H1 (cell line): ENCODE results near the gene CBLL1. TPM values are rescaled to one million over a fixed set of nuclear protein-coding genes. Genes with fewer than 3 reads are reported as not detected.

Source experiments
- CTCF ChIA-PET: fragments of 300-600 bp; sonication (Branson Sonifier 250); formaldehyde crosslinking; loops from one replicate; lab custom pipeline; 2021; ENCODE audit not compliant: partially characterized antibody; lab: Charles Lee
- POLR2A ChIA-PET: fragments of 300-600 bp; sonication (Branson Sonifier 250); formaldehyde crosslinking; loops from one replicate; lab custom pipeline; 2021; ENCODE audit warnings: inconsistent platforms; ENCODE audit not compliant: partially characterized antibody; lab: Charles Lee
- DNase-seq, 2 experiments: peaks; one replicate each; pipeline versions ENCODE4 v3.0.0 to v3.0.0-alpha.2; 2010 to 2022; ENCODE audit warnings: low spot score in 2 of 2, low read depth in 1 of 2, mixed read lengths in 1 of 2
- FAIRE-seq: peaks from 2 replicates; lab custom pipeline; 2011; peaks lifted over from hg19 to GRCh38; lab: Jason Lieb, UNC
- H2AFZ ChIP-seq: 2 replicates; pipeline ENCODE4 v1.8.1; 2012; ENCODE audit warnings: low read length, inconsistent platforms
- H2AK5ac ChIP-seq: 2 replicates; pipeline ENCODE4 v1.6.1; 2013; ENCODE audit warnings: low read depth, low read length
- H2BK120ac ChIP-seq: replicated peaks from 2 replicates; pipeline ENCODE3; 2013; ENCODE audit warnings: low read depth, low read length, inconsistent platforms
- H2BK12ac ChIP-seq: 2 replicates; pipeline ENCODE4 v1.6.1; 2013; ENCODE audit warnings: low read depth, low read length
- H2BK15ac ChIP-seq: 2 replicates; pipeline ENCODE4 v1.6.1; 2013; ENCODE audit warnings: low read length
- H2BK20ac ChIP-seq: 2 replicates; pipeline ENCODE4 v1.6.1; 2013; ENCODE audit warnings: low read length
- H2BK5ac ChIP-seq: 2 replicates; pipeline ENCODE4 v1.6.1; 2013; ENCODE audit warnings: low read depth, low read length
- H3K14ac ChIP-seq: 2 replicates; pipeline ENCODE4 v1.6.1; 2013; ENCODE audit warnings: inconsistent platforms; ENCODE audit not compliant: insufficient read length
- H3K18ac ChIP-seq: 2 replicates; pipeline ENCODE4 v1.6.1; 2013; ENCODE audit warnings: low read length; ENCODE audit errors: extremely low read depth
- H3K23ac ChIP-seq: 2 replicates; pipeline ENCODE4 v1.6.1; 2013; ENCODE audit warnings: inconsistent platforms; ENCODE audit not compliant: insufficient read length
- H3K23me2 ChIP-seq: 2 replicates; pipeline ENCODE4 v1.6.1; 2013; ENCODE audit warnings: low read depth, low read length
- H3K27ac ChIP-seq: 2 replicates; pipeline ENCODE4 v1.6.1; 2011; ENCODE audit warnings: low read depth, low read length, inconsistent platforms
- H3K27me3 ChIP-seq, 4 experiments: replicated peaks in 1 of 4; 1 replicate in 1 of 4; 2 replicates in 3 of 4; pipeline versions ENCODE4 v1.6.1 to v1.8.1; 2011 to 2013; ENCODE audit warnings: low read length in 3 of 4, mild to moderate bottlenecking in 3 of 4, inconsistent platforms in 2 of 4, mixed read lengths in 2 of 4, moderate library complexity in 1 of 4; ENCODE audit not compliant: control insufficient read depth in 3 of 4, insufficient read depth in 3 of 4; ENCODE audit errors: extremely low read depth in 1 of 4
- H3K36me3 ChIP-seq, 4 experiments: 2 replicates each; pipeline versions ENCODE4 v1.6.1 to v1.8.1; 2011 to 2013; ENCODE audit warnings: mild to moderate bottlenecking in 4 of 4, low read length in 3 of 4, moderate library complexity in 2 of 4, control low read depth in 1 of 4, inconsistent platforms in 1 of 4; ENCODE audit not compliant: insufficient read depth in 4 of 4, control insufficient read depth in 2 of 4
- H3K4ac ChIP-seq: replicated peaks from 2 replicates; pipeline ENCODE3; 2013; ENCODE audit warnings: low read length, low read depth, mixed read lengths, inconsistent platforms; ENCODE audit not compliant: insufficient read length
- H3K4me1 ChIP-seq, 4 experiments: replicated peaks in 1 of 4; 1 replicate in 1 of 4; 2 replicates in 3 of 4; pipeline versions ENCODE4 v1.6.1 to v1.8.1; 2011 to 2013; ENCODE audit warnings: low read length in 3 of 4, inconsistent platforms in 2 of 4, mixed read lengths in 1 of 4; ENCODE audit not compliant: insufficient read depth in 4 of 4, control insufficient read depth in 3 of 4
- H3K4me2 ChIP-seq, 2 experiments: 2 replicates each; pipeline versions ENCODE4 v1.6.1 to v1.8.1; 2011 to 2013; ENCODE audit warnings: low read depth in 2 of 2, low read length in 2 of 2, control low read depth in 1 of 2, inconsistent platforms in 1 of 2, mild to moderate bottlenecking in 1 of 2; ENCODE audit not compliant: insufficient read depth in 1 of 2
- H3K4me3 ChIP-seq, 4 experiments: fragments of 200-600, 300-600 bp in 1 of 4; sonication (generic), shearing (Covaris generic), sonication (Bioruptor Twin) in 1 of 4; 2 replicates each; pipeline versions ENCODE4 v1.5.1 to v1.8.1; 2011 to 2016; ENCODE audit warnings: low read length in 4 of 4, low read depth in 3 of 4, control low read depth in 2 of 4, inconsistent platforms in 2 of 4, mild to moderate bottlenecking in 2 of 4, mixed read lengths in 1 of 4, moderate library complexity in 1 of 4; ENCODE audit not compliant: insufficient read depth in 2 of 4; ENCODE audit errors: extremely low read depth in 1 of 4
- H3K56ac ChIP-seq: replicated peaks from 2 replicates; pipeline ENCODE3; 2013; ENCODE audit warnings: low read depth, mild to moderate bottlenecking, mixed read lengths, low read length, inconsistent platforms; ENCODE audit not compliant: insufficient read length
- H3K79me1 ChIP-seq: 2 replicates; pipeline ENCODE4 v1.6.1; 2013; ENCODE audit warnings: low read depth, low read length, control low read depth
- H3K79me2 ChIP-seq, 2 experiments: 2 replicates each; pipeline versions ENCODE4 v1.6.1 to v1.8.1; 2012 to 2013; ENCODE audit warnings: low read length in 2 of 2, mild to moderate bottlenecking in 2 of 2, inconsistent platforms in 1 of 2; ENCODE audit not compliant: insufficient read depth in 2 of 2, control insufficient read depth in 1 of 2
- H3K9ac ChIP-seq, 4 experiments: replicated peaks in 1 of 4; 1 replicate in 1 of 4; 2 replicates in 3 of 4; pipeline versions ENCODE4 v1.6.1 to v1.8.1; 2011 to 2013; ENCODE audit warnings: low read depth in 3 of 4, low read length in 3 of 4, control low read depth in 2 of 4, mild to moderate bottlenecking in 2 of 4, moderate library complexity in 2 of 4, inconsistent platforms in 1 of 4; ENCODE audit errors: extremely low read depth in 1 of 4
- H3K9me3 ChIP-seq, 2 experiments: 2 replicates each; pipeline versions ENCODE4 v1.6.1 to v1.8.1; 2012 to 2013; ENCODE audit warnings: mild to moderate bottlenecking in 2 of 2, moderate library complexity in 2 of 2, control low read depth in 1 of 2, inconsistent platforms in 1 of 2, low read depth in 1 of 2, low read length in 1 of 2, mixed read lengths in 1 of 2; ENCODE audit not compliant: insufficient read depth in 2 of 2
- H4K20me1 ChIP-seq, 2 experiments: replicated peaks in 1 of 2; 2 replicates each; pipeline versions ENCODE3 to v1.8.1; 2011 to 2013; ENCODE audit warnings: inconsistent platforms in 2 of 2, low read length in 2 of 2, mild to moderate bottlenecking in 1 of 2; ENCODE audit not compliant: insufficient read depth in 2 of 2, control insufficient read depth in 1 of 2
- H4K5ac ChIP-seq: 2 replicates; pipeline ENCODE4 v1.6.1; 2013; ENCODE audit warnings: low read length, low read depth, mixed read lengths, inconsistent platforms; ENCODE audit not compliant: insufficient read length
- H4K8ac ChIP-seq: 2 replicates; pipeline ENCODE4 v1.8.0; 2013; ENCODE audit warnings: mild to moderate bottlenecking, moderate library complexity, low read length, inconsistent platforms; ENCODE audit not compliant: insufficient read depth; ENCODE audit errors: extremely low read depth
- H4K91ac ChIP-seq: replicated peaks from 2 replicates; pipeline ENCODE3; 2013; ENCODE audit warnings: low read length, mixed read lengths, inconsistent platforms; ENCODE audit not compliant: insufficient read length
- BRCA1 ChIP-seq: IDR thresholded peaks from 2 replicates; pipeline ENCODE4 v1.6.1; 2012; ENCODE audit warnings: low read depth, low read length, improper control_type of control experiment
- CBX8 ChIP-seq: fragments of 300-800, 300-1000 bp; sonication (generic); IDR thresholded peaks from 2 replicates; pipeline ENCODE4 v1.7.1; 2016; ENCODE audit warnings: low read depth, low read length, borderline replicate concordance
- CREB1 ChIP-seq: IDR thresholded peaks from 2 replicates; pipeline ENCODE4 v1.6.1; 2012; ENCODE audit warnings: inconsistent platforms
- EGR1 ChIP-seq: IDR thresholded peaks from 2 replicates; pipeline ENCODE4 v1.6.1; 2011; ENCODE audit warnings: low read depth, low read length, borderline replicate concordance
- HDAC6 ChIP-seq: IDR thresholded peaks from one replicate; pipeline ENCODE4 v1.7.1; 2012; ENCODE audit warnings: low read depth, mild to moderate bottlenecking, inconsistent platforms, low read length, moderate library complexity
- KDM5A ChIP-seq: fragments of 200-600 bp; IDR thresholded peaks from 2 replicates; pipeline ENCODE4 v1.7.1; 2012; ENCODE audit warnings: mild to moderate bottlenecking, low read length, inconsistent platforms, mixed read lengths
- POLR2A ChIP-seq, 2 experiments: IDR thresholded peaks; 1 replicate in 1 of 2; 2 replicates in 1 of 2; pipeline ENCODE4 v1.6.1; 2011; ENCODE audit warnings: low read depth in 2 of 2, low read length in 2 of 2, mild to moderate bottlenecking in 2 of 2; ENCODE audit errors: control extremely low read depth in 1 of 2
- RXRA ChIP-seq: IDR thresholded peaks from 2 replicates; pipeline ENCODE4 v1.6.1; 2011; ENCODE audit warnings: low read depth, mild to moderate bottlenecking, low read length, moderate library complexity; ENCODE audit not compliant: insufficient read depth
- SIX5 ChIP-seq: IDR thresholded peaks from 2 replicates; pipeline ENCODE4 v1.6.1; 2011; ENCODE audit warnings: mild to moderate bottlenecking, low read depth, low read length
- TBP ChIP-seq: IDR thresholded peaks from 2 replicates; pipeline ENCODE4 v1.6.1; 2011; ENCODE audit warnings: low read depth, low read length, improper control_type of control experiment
- TCF12 ChIP-seq: IDR thresholded peaks from 2 replicates; pipeline ENCODE4 v1.6.1; 2011; ENCODE audit warnings: low read depth, mild to moderate bottlenecking, low read length
- YY1 ChIP-seq: IDR thresholded peaks from 2 replicates; pipeline ENCODE4 v1.6.1; 2011; ENCODE audit warnings: low read depth, mild to moderate bottlenecking, low read length
- WGBS, 2 experiments: shearing (Covaris generic) in 1 of 2; methylation state at CpG; one replicate each; pipeline versions ENCODE4 v1.1.6 to v1.1.7; 2013 to 2015; ENCODE audit warnings: low lambda C conversion rate in 2 of 2, mixed read lengths in 2 of 2, inconsistent platforms in 1 of 2, low coverage in 1 of 2, missing lambda C conversion rate in 1 of 2; ENCODE audit not compliant: insufficient replicate concordance in 2 of 2, insufficient coverage in 1 of 2, insufficient read length in 1 of 2; ENCODE audit errors: extremely low coverage in 1 of 2, missing lambda C conversion rate in 1 of 2; 5-methylcytosine and 5-hydroxymethylcytosine counted together
- polyA plus RNA-seq, 7 experiments: library from polyadenylated mRNA; depleted of rRNA in 3 of 7; stranded (reverse) in 5 of 7; unstranded in 2 of 7; fragments of >200 nt in 5 of 7; fragments of 200-250 nt in 2 of 7; gene quantifications; 1 replicate in 5 of 7; 2 replicates in 1 of 7; 4 replicates in 1 of 7; pipeline versions ENCODE4 v1.2.1 to v1.2.3, GENCODE V29; 2011 to 2013; ENCODE audit warnings: missing spikeins in 2 of 7, mixed read lengths in 2 of 7
- total RNA-seq: library from RNA; stranded (reverse); fragmentation: NEBNext Ultra II Directional; extraction: Animal tissue kit (Norgen Biotek cat#: 25700); gene quantifications from 2 replicates; pipeline ENCODE4 v1.2.1, GENCODE V29; 2021
- TF ChIP-seq, protein P1 (sequence below), 3 experiments: IDR thresholded peaks; 1 replicate in 2 of 3; 2 replicates in 1 of 3; pipeline versions ENCODE4 v1.5.1 to v1.6.1; 2011; ENCODE audit warnings: low read length in 3 of 3, mild to moderate bottlenecking in 3 of 3, inconsistent platforms in 2 of 3, low read depth in 1 of 3, moderate library complexity in 1 of 3; ENCODE audit not compliant: insufficient read depth in 1 of 3; ENCODE audit errors: control extremely low read depth in 1 of 3

CBLL1 gene
- total and polyA plus RNA-seq, 2 of the 8 experiments (the other 6 are each of a cell fraction or from before 2014, with no cell fraction given): 27.0 to 34.0 TPM

DNA sequence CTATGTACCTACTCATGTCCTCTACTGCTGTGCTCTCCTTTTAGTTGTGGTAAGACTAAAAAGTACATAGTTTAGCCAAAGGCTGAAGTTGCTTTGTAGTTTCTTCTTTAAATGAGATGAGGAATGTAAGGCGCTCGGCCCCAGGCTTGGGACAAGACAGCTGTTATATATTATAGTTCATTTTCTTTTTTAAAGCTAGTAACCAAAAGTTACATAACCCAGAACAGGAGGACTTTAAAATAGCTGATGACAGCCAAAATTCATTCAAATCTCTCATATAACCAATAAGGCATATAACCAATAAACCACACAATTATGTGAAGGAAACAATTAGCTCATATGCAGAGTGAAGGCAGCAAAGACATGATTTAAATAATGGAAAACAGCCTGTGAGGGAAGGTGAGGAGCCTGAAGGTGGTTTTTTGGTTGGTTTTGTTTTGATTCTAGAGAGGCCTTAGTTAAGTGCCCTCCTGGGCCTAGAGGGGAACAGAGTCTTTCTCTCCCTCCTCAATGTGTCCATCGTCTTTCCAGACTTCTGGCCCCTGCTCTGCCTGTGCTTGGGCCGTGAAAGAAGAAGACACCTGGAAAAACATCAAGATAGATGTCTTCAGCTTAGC is 47.5 kb upstream of the CBLL1 start:
- FAIRE-seq: no peak
- Histone ChIP-seq H3K4ac (no peak overlapping the region), H3K9me3 (no peaks in the 10 kb centered on the region), H2BK12ac (no peak overlapping the region), H4K8ac (no peak overlapping the region), H3K18ac (no peak overlapping the region), H2BK120ac (no peak overlapping the region), H3K27ac (no peak overlapping the region), H3K4me2 (no peak overlapping the region), H3K23me2 (no peaks in the 10 kb centered on the region), H2AFZ (no peak overlapping the region; the same call in 1 of the 2 replicates), H3K56ac (no peak overlapping the region), H2AK5ac (no peak overlapping the region), H4K20me1 (no peaks in the 10 kb centered on the region), H2BK15ac (no peak overlapping the region), H3K4me3 (no peak overlapping the region), H4K5ac (no peak overlapping the region), H4K91ac (no peak overlapping the region), H2BK20ac (no peak overlapping the region), H3K14ac (no peak overlapping the region), H3K4me1 (no peaks in the 10 kb centered on the region; a peak in 1 of 7 replicates), H3K79me2 (no peaks in the 10 kb centered on the region), H3K36me3 (no peaks in the 10 kb centered on the region), H2BK5ac (no peak overlapping the region), H3K27me3 (no peaks in the 10 kb centered on the region), H3K79me1 (no peaks in the 10 kb centered on the region), H3K23ac (no peak overlapping the region), H3K9ac (no peak overlapping the region)
- 90% methylated on average over 4 of the region's 4 CpGs; no CpG with 5 or more reads in 1 of the 2 experiments for WGBS, 2 experiments
- ChIA-PET CTCF (interaction anchor here (0.6 to 1.6 kb wide), 5 partner anchors 15 to 277 kb away, joined by 3 to 4 read pairs (median 3); no protein-coding TSS in a partner anchor), POLR2A (no interaction called here)
- no peak for DNase-seq
- TF ChIP-seq, protein P1, sequence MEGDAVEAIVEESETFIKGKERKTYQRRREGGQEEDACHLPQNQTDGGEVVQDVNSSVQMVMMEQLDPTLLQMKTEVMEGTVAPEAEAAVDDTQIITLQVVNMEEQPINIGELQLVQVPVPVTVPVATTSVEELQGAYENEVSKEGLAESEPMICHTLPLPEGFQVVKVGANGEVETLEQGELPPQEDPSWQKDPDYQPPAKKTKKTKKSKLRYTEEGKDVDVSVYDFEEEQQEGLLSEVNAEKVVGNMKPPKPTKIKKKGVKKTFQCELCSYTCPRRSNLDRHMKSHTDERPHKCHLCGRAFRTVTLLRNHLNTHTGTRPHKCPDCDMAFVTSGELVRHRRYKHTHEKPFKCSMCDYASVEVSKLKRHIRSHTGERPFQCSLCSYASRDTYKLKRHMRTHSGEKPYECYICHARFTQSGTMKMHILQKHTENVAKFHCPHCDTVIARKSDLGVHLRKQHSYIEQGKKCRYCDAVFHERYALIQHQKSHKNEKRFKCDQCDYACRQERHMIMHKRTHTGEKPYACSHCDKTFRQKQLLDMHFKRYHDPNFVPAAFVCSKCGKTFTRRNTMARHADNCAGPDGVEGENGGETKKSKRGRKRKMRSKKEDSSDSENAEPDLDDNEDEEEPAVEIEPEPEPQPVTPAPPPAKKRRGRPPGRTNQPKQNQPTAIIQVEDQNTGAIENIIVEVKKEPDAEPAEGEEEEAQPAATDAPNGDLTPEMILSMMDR (IDR thresholded peaks at IDR 0.05; ENCODE audit: control extremely low read depth in 1 of 3, insufficient read depth in 1 of 3, low read depth in 1 of 3, low read length in 3 of 3): no peak
- TF ChIP-seq RXRA: no peak
- no peak for TF ChIP-seq SIX5
- TF ChIP-seq KDM5A: no peak
- no peak for TF ChIP-seq YY1
- no peak for TF ChIP-seq EGR1
- no peak for TF ChIP-seq TCF12
- no peak for TF ChIP-seq HDAC6
- no peak for TF ChIP-seq BRCA1
- TF ChIP-seq CBX8: no peak
- TF ChIP-seq CREB1: no peak
- TF ChIP-seq TBP: no peak
- no peak for TF ChIP-seq POLR2A (IDR thresholded peaks at IDR 0.05; ENCODE audit: control extremely low read depth in 1 of 2, low read depth in 2 of 2, low read length in 2 of 2)
